ENCODE data around the gene KAT5.
"Not testable (repeated sequence)": the region's sequence is repeated elsewhere in the genome, so short reads cannot be mapped to it uniquely, and the experiment has no call there.

Gene KAT5

GRCh38 chr11:65711785-65712632 lies at the start of gene KAT5:
Gene KAT5 (plus strand): TSS chr11:65712252. CDS start chr11:65712268, 16 bp downstream.
- peak; percentile 98 for DNase-seq

DNA sequence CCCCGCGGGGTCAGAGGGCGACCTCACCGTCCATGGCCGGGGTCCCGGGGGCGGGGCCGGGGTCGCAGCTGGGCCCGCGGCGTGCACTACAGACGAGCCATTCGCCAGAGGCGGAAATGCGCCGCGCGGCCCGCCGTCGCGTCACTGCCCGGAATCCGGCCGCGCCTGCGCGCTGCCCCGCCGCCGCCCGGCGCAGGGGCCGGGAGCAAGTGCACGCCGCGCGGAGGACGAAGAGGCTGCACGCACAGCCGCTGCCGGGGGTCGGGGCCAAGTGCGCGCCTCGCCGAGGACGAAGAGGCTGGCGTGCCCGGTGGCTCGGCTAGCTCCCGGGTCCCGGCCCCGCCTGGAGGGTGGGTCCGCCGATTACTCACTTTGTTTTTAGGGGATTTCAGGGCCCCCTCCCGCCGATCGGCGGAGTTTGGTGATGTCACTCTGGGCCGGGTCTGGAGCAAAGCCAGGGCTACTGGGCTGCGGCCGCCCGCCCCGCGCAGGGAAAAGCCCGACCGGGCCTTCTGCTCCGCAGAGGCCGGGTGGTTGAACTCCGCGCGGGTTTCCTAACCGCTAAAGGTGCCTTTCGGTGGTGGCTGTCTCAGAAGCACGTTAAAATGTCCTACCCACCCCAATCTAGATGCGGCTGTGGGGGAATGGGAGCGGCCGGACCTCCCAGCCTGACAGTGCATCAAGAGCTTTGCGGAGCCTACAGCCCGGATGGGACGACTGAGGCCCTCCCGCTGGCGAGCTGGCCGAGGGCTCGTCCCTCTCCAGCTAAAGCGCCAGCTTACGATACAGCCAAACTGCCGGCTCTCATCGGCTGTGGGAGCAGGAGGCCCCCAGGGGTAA lies 49.0 kb upstream of the KAT5 start, which contains the start of gene RELA:
RELA (minus strand) TSS at position 118 of the 840 bp plus-strand sequence; CDS start at position 34, 84 bp downstream.
- peak; percentile 92 to 93 for DNase-seq

- DNase-seq: peak; percentile 38 to 58
These were observed 48.3 kb upstream of the KAT5 start for GRCh38 chr11:65663639-65664200.

- no peak for DNase-seq
These were observed 39.7 kb upstream of the KAT5 start for GRCh38 chr11:65672180-65672860.

- DNase-seq: no peak
These were observed 39.1 kb upstream of the KAT5 start for GRCh38 chr11:65672982-65673381.

DNA sequence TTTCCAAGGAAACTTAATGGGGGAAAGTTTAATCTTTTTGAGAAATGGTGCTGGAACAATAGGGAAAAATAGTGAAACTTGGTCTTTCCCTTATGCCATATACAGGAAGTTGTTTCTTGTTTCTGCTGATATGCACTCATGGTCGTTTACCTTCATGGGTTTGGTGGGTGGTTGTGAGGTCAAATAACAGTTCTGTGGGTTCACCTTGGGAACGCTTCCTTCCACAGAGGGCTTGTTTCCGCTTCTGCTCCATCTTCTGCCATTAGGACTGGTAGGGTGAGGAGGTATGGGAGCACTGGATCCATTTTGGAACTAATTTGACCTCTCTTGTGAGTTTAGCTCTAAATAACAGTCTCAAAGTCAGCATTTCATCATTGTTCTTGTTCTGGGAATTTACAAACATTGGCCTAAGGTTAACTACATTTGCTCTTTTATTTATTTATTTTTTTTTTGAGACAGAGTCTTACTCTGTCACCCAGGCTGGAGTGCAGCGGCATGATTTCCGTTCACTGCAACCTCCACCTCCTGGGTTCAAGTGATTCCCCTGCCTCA lies 31.8 kb upstream of the KAT5 start:
- DNase-seq: no peak

- not testable (repeated sequence) for DNase-seq
These were observed 28.6 kb upstream of the KAT5 start for GRCh38 chr11:65683480-65683879.

DNA sequence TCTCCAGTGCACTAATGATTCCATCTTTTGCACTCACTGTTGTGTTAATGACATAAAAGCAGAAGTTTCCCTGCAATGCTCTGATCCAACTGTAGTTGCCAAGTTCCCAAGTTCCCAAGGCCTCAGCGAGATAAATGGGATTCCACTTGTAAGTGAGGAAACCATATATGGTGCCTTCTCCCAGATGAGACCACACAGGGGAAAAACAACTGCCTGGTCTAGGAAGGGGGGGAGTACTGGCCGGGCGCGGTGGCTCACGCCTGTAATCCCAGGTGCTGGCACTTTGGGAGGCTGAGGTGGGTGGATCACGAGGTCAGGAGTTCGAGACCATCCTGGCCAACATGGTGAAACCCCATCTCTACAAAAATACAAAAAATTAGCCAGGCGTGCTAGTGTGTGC lies 26.1 kb upstream of the KAT5 start:
- DNase-seq: no peak

DNA sequence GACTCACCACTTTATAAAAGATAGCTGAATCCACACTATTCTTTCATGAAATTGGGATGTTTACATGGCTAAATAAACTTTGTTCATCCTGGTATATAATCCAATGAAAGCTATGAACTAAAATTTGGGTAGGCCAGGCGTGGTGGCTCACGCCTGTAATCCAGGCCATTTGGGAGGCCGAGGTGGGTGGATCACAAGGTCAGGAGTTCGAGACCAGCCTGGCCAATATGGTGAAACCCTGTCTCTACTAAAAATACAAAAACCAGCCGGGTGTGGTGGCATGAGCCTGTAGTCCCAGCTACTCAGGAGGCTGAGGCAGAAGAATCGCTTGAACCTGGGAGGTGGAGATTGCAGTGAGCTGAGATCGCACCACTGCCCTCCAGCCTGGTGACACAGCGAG lies 20.2 kb upstream of the KAT5 start:
- not testable (repeated sequence) for DNase-seq

DNA sequence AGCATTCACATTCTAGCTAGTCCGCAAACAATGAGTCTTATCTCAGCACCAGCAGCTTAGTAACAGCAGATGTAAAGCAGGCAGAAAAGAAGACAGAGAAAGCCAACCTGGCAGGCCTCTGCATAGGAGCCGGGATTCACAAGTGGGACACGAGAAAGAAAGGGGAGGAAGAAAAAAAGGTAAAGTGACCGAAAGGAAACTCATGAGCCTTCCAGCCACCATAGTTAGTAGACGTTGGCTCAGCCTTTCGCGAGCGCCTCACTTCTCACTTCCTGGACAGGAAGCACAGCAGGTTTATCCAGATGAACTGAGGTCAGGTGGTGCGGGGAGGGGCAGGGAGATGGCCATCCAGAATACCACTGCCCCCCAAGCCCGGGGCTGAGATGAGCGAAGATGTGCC lies 19.7 kb upstream of the KAT5 start:
- no peak for DNase-seq

GRCh38 chr11:65695459-65696241 lies 16.4 kb upstream of the KAT5 start:
- no peak for DNase-seq

GRCh38 chr11:65696802-65697552 lies 15.1 kb upstream of the KAT5 start:
- DNase-seq: no peak

DNA sequence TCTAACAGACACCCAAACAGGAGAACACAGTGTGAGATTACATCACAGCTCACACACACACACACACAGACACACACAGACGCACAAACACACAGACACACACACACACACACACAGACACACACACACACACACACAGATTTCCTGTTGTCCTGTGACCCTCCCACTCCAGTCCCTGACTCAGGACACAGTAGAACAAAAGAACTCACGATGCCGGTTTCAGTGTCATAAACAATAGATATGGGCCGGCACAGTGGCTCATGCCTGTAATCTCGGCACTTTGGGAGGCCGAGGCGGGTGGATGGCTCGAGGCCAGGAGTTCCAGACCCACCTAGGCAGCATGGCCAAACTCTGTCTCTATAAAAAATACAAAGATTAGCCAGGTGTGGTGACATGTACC lies 13.8 kb upstream of the KAT5 start:
- DNase-seq: no peak

DNA sequence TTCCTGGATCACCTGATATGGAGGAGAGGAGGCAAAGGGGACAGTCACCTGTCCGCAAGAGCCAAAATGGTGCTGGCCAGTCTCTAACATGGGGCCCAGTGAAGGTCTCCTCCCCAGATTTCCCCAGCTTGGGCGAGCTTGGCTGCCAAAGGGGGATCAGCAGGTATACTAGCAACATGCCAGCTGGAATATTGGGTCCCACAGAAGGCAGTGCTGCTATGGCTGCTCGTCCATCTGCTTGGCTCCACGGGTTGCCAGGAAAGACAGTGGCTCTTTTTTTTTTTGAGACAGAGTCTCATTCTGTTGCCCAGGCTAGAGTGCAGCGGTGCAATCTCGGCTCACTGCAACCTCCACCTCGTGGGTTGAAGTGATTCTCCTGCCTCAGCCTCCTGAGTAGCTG lies 12.7 kb upstream of the KAT5 start:
- no peak for DNase-seq

GRCh38 chr11:65700399-65700798 lies 11.7 kb upstream of the KAT5 start:
- no peak for DNase-seq

DNA sequence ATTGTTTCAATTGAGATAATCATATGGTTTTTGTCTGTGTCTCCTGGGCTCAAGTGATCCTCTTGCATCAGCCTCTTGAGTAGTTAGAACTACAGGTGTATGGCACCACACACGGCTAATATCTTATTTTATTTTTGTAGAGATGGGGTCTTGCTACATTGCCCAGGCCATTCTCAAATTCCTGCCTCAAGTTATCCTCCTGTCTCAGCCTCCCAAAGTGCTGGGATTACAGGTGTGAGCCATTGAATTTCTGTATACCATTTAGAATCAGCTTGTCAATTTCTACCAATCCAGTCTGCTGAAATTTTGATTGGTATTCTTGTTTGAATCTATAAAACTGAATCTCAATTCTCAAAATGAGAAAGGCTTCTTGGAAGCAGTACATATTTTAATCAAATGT lies 10.4 kb upstream of the KAT5 start:
- no peak for DNase-seq

DNA sequence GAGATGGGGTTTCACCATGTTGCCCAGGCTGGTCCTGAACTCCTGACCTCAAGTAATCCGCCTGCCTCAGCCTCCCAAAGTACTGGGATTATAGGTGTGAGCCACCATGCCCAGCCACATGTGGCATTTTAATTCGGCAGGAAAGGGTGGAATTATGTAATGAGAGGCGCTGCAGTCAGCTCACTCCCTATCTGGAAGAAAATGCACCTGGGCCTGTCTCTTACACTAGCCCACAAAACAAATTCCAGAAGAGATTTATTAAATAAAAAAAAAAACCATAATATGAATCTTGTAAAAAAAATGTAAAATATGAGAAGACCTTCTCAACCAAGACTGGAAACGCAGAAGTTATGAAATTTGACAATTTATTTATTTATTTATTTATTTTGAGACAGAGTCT lies 8.2 kb upstream of the KAT5 start:
- no peak for DNase-seq

GRCh38 chr11:65706303-65706763 lies 5.7 kb upstream of the KAT5 start:
- peak; percentile 83 to 87 for DNase-seq

- not testable (repeated sequence) for DNase-seq
These were observed 5.0 kb upstream of the KAT5 start for GRCh38 chr11:65707002-65707401.

GRCh38 chr11:65708451-65708850 lies 3.6 kb upstream of the KAT5 start:
- DNase-seq: no peak

- no peak for DNase-seq
These were observed 2.4 kb upstream of the KAT5 start for GRCh38 chr11:65709661-65710060.
